Caco-2 (cell line): Measurements from ENCODE around the gene OXSR1. TPM values are rescaled to one million over a fixed set of nuclear protein-coding genes. Genes with fewer than 3 reads are reported as not detected.
A peak's percentile ranks its signal among the peaks of the same experiment; 100 is the strongest.

Source experiments
- BruUV-seq: library from RNA; stranded (reverse); fragments of 400-500 nt; replicated peaks from 2 replicates; lab custom pipeline; 2021; lab: Mats Ljungman, UMichigan
- CTCF ChIA-PET: fragments of 300-600 bp; sonication (Branson Sonifier 250); formaldehyde crosslinking; loops from one replicate; lab custom pipeline; 2022; ENCODE audit warnings: antibody characterized with exemption; lab: Charles Lee
- POLR2A ChIA-PET: fragments of 300-600 bp; sonication (Branson Sonifier 250); formaldehyde crosslinking; loops from one replicate; lab custom pipeline; 2022; ENCODE audit warnings: antibody characterized with exemption; lab: Charles Lee
- DNase-seq, 2 experiments: peaks; one replicate each; pipeline versions ENCODE4 v3.0.0 to v3.0.0-alpha.2; 2020 to 2022
- H3K27me3 ChIP-seq: replicated peaks from 2 replicates; pipeline ENCODE4 v1.6.0; 2011; ENCODE audit warnings: low read length; ENCODE audit not compliant: control insufficient read depth, insufficient read depth
- H3K36me3 ChIP-seq: 2 replicates; pipeline ENCODE4 v1.5.1; 2011; ENCODE audit warnings: low read length; ENCODE audit not compliant: control insufficient read depth, insufficient read depth
- H3K4me1 ChIP-seq: fragments of 250-450 bp; sonication (Bioruptor Pico); 2 replicates; pipeline ENCODE4 v1.5.1; 2020; ENCODE audit warnings: mild to moderate bottlenecking
- H3K4me3 ChIP-seq: 2 replicates; pipeline ENCODE4 v1.5.1; 2011; ENCODE audit warnings: low read depth, mild to moderate bottlenecking, control low read depth, low read length
- H3K9me3 ChIP-seq: fragments of 250-450 bp; sonication (Bioruptor Pico); 2 replicates; pipeline ENCODE4 v1.5.1; 2020; ENCODE audit warnings: mild to moderate bottlenecking, moderate library complexity
- H3K27ac Mint-ChIP-seq: one replicate; pipeline ENCODE4 v1.8.0; 2022; ENCODE audit warnings: mixed read lengths; ENCODE audit not compliant: unreplicated experiment
- H3K27me3 Mint-ChIP-seq: one replicate; pipeline ENCODE4 v1.8.0; 2022; ENCODE audit warnings: mixed read lengths; ENCODE audit not compliant: insufficient read depth, unreplicated experiment
- H3K36me3 Mint-ChIP-seq: one replicate; pipeline ENCODE4 v1.8.0; 2022; ENCODE audit warnings: mild to moderate bottlenecking, mixed read lengths; ENCODE audit not compliant: insufficient read depth, unreplicated experiment
- H3K4me1 Mint-ChIP-seq: one replicate; pipeline ENCODE4 v1.8.0; 2022; ENCODE audit warnings: low read depth, mixed read lengths; ENCODE audit not compliant: unreplicated experiment
- H3K4me3 Mint-ChIP-seq: one replicate; pipeline ENCODE4 v1.8.0; 2022; ENCODE audit warnings: mild to moderate bottlenecking, moderate library complexity, mixed read lengths; ENCODE audit not compliant: unreplicated experiment
- H3K9me3 Mint-ChIP-seq: one replicate; pipeline ENCODE4 v1.8.0; 2022; ENCODE audit warnings: mixed read lengths; ENCODE audit not compliant: unreplicated experiment
- CTCF ChIP-seq, 2 experiments: fragments of 200-600 bp in 1 of 2; IDR thresholded peaks; 1 replicate in 1 of 2; 2 replicates in 1 of 2; pipeline versions ENCODE4 v1.5.1 to v1.8.0; 2011 to 2022; ENCODE audit warnings: antibody characterized with exemption in 1 of 2, control low read depth in 1 of 2, inconsistent platforms in 1 of 2, low read depth in 1 of 2, low read length in 1 of 2, mild to moderate bottlenecking in 1 of 2, moderate library complexity in 1 of 2; ENCODE audit not compliant: insufficient read depth in 1 of 2, severe bottlenecking in 1 of 2, unreplicated experiment in 1 of 2
- intact Hi-C: fragments of 100-400 bp; cut with micrococcal nuclease; formaldehyde crosslinking; loops from one replicate; pipeline ENCODE4 v1.10.0; 2022; ENCODE audit not compliant: unreplicated experiment
- total RNA-seq: library from RNA; stranded (reverse); gene quantifications from 2 replicates; pipeline ENCODE4 v1.2.3, GENCODE V29; 2022

The OXSR1 gene
- total RNA-seq, 1 experiment from 2014 or later = 39.2 TPM

DNA sequence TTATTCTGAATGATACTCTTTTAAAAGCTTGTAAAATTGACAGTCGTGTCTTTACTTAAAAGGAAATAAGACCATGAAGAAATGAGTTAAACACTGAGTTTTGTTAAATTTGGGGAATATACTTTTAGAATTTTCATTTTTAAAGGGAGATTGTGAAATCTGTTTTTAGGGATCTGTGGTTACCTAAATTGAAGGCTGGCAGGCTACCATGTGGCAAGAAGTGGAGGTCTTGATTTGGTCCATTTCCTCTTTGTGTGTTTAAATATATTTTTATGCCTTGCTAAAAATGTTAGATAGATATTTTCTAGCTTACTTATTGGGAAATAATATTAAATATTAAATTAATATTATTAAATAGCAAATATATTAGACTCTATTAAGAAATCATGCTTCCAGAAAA, 63.7 kb downstream of the OXSR1 start:
- no peaks in the 10 kb centered on the region for H3K4me1 Mint-ChIP-seq
- ChIA-PET POLR2A (no interaction called here), CTCF (no interaction called here)
- TF ChIP-seq CTCF (IDR thresholded peaks at IDR 0.05; ENCODE audit: insufficient read depth in 1 of 2, low read depth in 1 of 2, low read length in 1 of 2, severe bottlenecking in 1 of 2, unreplicated experiment in 1 of 2) = no peak
- H3K27me3 Mint-ChIP-seq = no peaks in the 10 kb centered on the region
- H3K36me3 Mint-ChIP-seq = peaks cover 48% of the 10 kb centered on the region
- no peak overlapping the region for H3K27ac Mint-ChIP-seq
- H3K9me3 ChIP-seq = no peaks in the 10 kb centered on the region
- no TSS peak for BruUV-seq
- H3K4me3 Mint-ChIP-seq = no peak overlapping the region
- H3K36me3 ChIP-seq = peaks cover 3% of the 10 kb centered on the region; the same call in 1 of the 2 replicates
- H3K27me3 ChIP-seq = no peaks in the 10 kb centered on the region
- DNase-seq = no peak
- H3K9me3 Mint-ChIP-seq = no peaks in the 10 kb centered on the region
- intact Hi-C loops = no loop called here
- H3K4me3 ChIP-seq = no peak overlapping the region
- H3K4me1 ChIP-seq = peaks cover 5% of the 10 kb centered on the region; the same call in 1 of the 2 replicates

DNA sequence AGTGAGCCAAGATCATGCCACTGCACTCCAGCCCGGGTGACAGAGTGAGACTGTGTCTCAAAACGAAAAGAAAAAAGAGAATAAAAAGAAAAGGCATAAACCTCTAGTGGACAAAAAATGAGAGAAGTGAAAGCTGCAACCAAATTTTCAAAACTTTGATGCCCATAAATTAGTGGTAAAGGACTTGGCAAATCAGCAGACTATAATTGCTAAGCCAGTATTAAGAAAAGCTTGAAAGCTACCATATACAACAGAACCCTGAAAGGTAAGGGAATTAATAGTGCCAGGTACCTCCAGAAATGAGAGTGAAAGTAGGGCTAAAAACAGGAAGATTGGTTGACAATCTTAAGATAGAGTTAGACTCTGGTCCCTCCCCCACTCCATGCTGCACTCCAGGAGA, 67.4 kb downstream of the OXSR1 start:
- Histone ChIP-seq H3K36me3 (0 out of 2 replicates have a peak, but pooled peaks cover 3% of the 10 kb centered on the region), H3K9me3 (no peaks in the 10 kb centered on the region), H3K4me1 (peaks cover 27% of the 10 kb centered on the region), H3K27me3 (no peaks in the 10 kb centered on the region), H3K4me3 (no peak overlapping the region)
- POLR2A ChIA-PET = no interaction called here
- intact Hi-C loops = no loop called here
- peaks cover 52% of the 10 kb centered on the region for H3K36me3 Mint-ChIP-seq
- no peak overlapping the region for H3K4me3 Mint-ChIP-seq
- H3K9me3 Mint-ChIP-seq = no peaks in the 10 kb centered on the region
- no peak for DNase-seq
- CTCF ChIA-PET = no interaction called here
- H3K27ac Mint-ChIP-seq = no peak overlapping the region
- H3K27me3 Mint-ChIP-seq = no peaks in the 10 kb centered on the region
- peaks cover 14% of the 10 kb centered on the region for H3K4me1 Mint-ChIP-seq
- BruUV-seq = no TSS peak
- TF ChIP-seq CTCF (IDR thresholded peaks at IDR 0.05; ENCODE audit: insufficient read depth in 1 of 2, low read depth in 1 of 2, low read length in 1 of 2, severe bottlenecking in 1 of 2, unreplicated experiment in 1 of 2) = no peak

- Mint-ChIP-seq H3K9me3 (no peaks in the 10 kb centered on the region), H3K4me1 (peaks cover 14% of the 10 kb centered on the region), H3K27me3 (no peaks in the 10 kb centered on the region), H3K27ac (no peak overlapping the region), H3K4me3 (peak overlapping the region; percentile 3), H3K36me3 (peaks cover 57% of the 10 kb centered on the region)
- no peak overlapping the region for H3K4me3 ChIP-seq
- peak in 1 of 2 experiments; percentile 24 for DNase-seq
- ChIA-PET POLR2A (interaction anchor here (0.7 kb wide), 1 partner anchor 36 kb away, joined by 3 read pairs; no protein-coding TSS in a partner anchor), CTCF (no interaction called here)
- intact Hi-C loops = loop anchor here (5.0 kb wide), 1 partner anchor 98 kb away; the partner anchor contains the start of genes ACAA1 and MYD88
- H3K9me3 ChIP-seq = no peaks in the 10 kb centered on the region
- H3K4me1 ChIP-seq = peaks cover 23% of the 10 kb centered on the region
- BruUV-seq = no TSS peak
- H3K27me3 ChIP-seq = no peaks in the 10 kb centered on the region
- TF ChIP-seq CTCF (IDR thresholded peaks at IDR 0.05; ENCODE audit: insufficient read depth in 1 of 2, low read depth in 1 of 2, low read length in 1 of 2, severe bottlenecking in 1 of 2, unreplicated experiment in 1 of 2) = no peak
- H3K36me3 ChIP-seq = peaks cover 2% of the 10 kb centered on the region; the same call in 1 of the 2 replicates
Observed at GRCh38 chr3:38235466-38235865, 70.1 kb downstream of the OXSR1 start.
